GM21526 (cell line): ENCODE results near the gene FAM200B.
"Not testable (repeated sequence)": the region's sequence is repeated elsewhere in the genome, so short reads cannot be mapped to it uniquely, and the experiment has no call there.

Experiments used
- ATAC-seq: cut with Tn5 transposase; IDR thresholded peaks from one replicate; pipeline ENCODE4 v1.9.1; 2021; ENCODE audit warnings: moderate library complexity; ENCODE audit not compliant: unreplicated experiment, low FRiP score

FAM200B gene

GRCh38 chr4:15729910-15730533, 48.4 kb downstream of the FAM200B start:
- ATAC-seq: peak; percentile 61

GRCh38 chr4:15733061-15733460, 51.4 kb downstream of the FAM200B start:
- not testable (repeated sequence) for ATAC-seq

- ATAC-seq: no peak
These were observed 53.9 kb downstream of the FAM200B start for GRCh38 chr4:15735536-15735935.

- no peak for ATAC-seq
These were observed 55.0 kb downstream of the FAM200B start for GRCh38 chr4:15736514-15737050.

- ATAC-seq: no peak
These were observed 55.6 kb downstream of the FAM200B start for GRCh38 chr4:15737255-15737654.

- ATAC-seq: no peak
These were observed 57.2 kb downstream of the FAM200B start for GRCh38 chr4:15738877-15739276.
